SH-SY5Y (cell line): ENCODE results near the gene IFT74.

Experiments
- GATA2 ChIP-seq: IDR thresholded peaks from 2 replicates; pipeline ENCODE4 v1.6.1; 2011; ENCODE audit warnings: mild to moderate bottlenecking, low read depth, low read length
- GATA3 ChIP-seq: IDR thresholded peaks from 2 replicates; pipeline ENCODE4 v1.6.1; 2011; ENCODE audit warnings: low read depth, mild to moderate bottlenecking, low read length, moderate library complexity

- TF ChIP-seq GATA2 (no peak), GATA3 (no peak)
These were observed 39.6 kb downstream of the IFT74 start for GRCh38 chr9:26995810-26996209.
